Prostate gland (tissue), 2 donors: ENCODE results near the gene GRIA3. TPM values are rescaled to one million over a fixed set of nuclear protein-coding genes. Genes with fewer than 3 reads are reported as not detected.

Experiments
- DNase-seq: peaks from one replicate; pipeline ENCODE4 v3.0.0-alpha.2; 2019; ENCODE audit warnings: low spot score
- H3K27ac ChIP-seq, 2 donors: fragments of 200-600 bp; sonication (generic); 2 replicates each; pipeline ENCODE4 v1.5.1; 2017 to 2019
- H3K27me3 ChIP-seq: fragments of 200-600 bp; sonication (generic); replicated peaks from 2 replicates; pipeline ENCODE4 v1.5.1; 2019; ENCODE audit not compliant: insufficient read depth
- H3K36me3 ChIP-seq, 2 donors: fragments of 200-600 bp; sonication (generic); 1 replicate in 1 of 2; 2 replicates in 1 of 2; pipeline versions ENCODE4 v1.5.1 to v1.8.1; 2017 to 2019
- H3K4me1 ChIP-seq: fragments of 200-600 bp; sonication (generic); replicated peaks from 2 replicates; pipeline ENCODE4 v1.5.1; 2019
- H3K4me3 ChIP-seq, 2 donors: fragments of 200-600 bp; sonication (generic); 2 replicates each; pipeline ENCODE4 v1.5.1; 2017 to 2019
- H3K9me3 ChIP-seq: fragments of 200-600 bp; sonication (generic); 2 replicates; pipeline ENCODE4 v1.5.1; 2017
- CTCF ChIP-seq, 4 experiments: fragments of 200-600 bp in 2 of 4; fragments of 450-650 bp in 2 of 4; sonication (generic) in 2 of 4; IDR thresholded peaks; 1 replicate in 3 of 4; 2 replicates in 1 of 4; pipeline ENCODE4 v1.5.1; 2016 to 2019; ENCODE audit warnings: antibody characterized with exemption in 4 of 4, mild to moderate bottlenecking in 2 of 4, moderate library complexity in 2 of 4
- POLR2A ChIP-seq: fragments of 450-650 bp; IDR thresholded peaks from one replicate; pipeline ENCODE4 v1.6.1; 2016; ENCODE audit warnings: antibody characterized with exemption, mild to moderate bottlenecking
- POLR2AphosphoS5 ChIP-seq: sonication (generic); formaldehyde crosslinking; IDR thresholded peaks from one replicate; pipeline ENCODE4 v1.6.1; 2017; ENCODE audit warnings: antibody characterized with exemption
- WGBS: methylation state at CpG from one replicate; pipeline ENCODE4 v1.1.5; 2018; 5-methylcytosine and 5-hydroxymethylcytosine counted together
- intact Hi-C: fragments of 100-400 bp; cut with DNase I; formaldehyde crosslinking; loops from one replicate; pipeline ENCODE4 v1.14.2; 2022
- total RNA-seq, 2 donors: library from RNA; depleted of rRNA; stranded (reverse); fragments of >200 nt; gene quantifications; one replicate each; pipeline ENCODE4 v1.1.0, GENCODE V29; 2016

The GRIA3 gene
- total RNA-seq, 2 donors from 2014 or later: 1.1 to 1.6 TPM

- no peak overlapping the region for H3K4me3 ChIP-seq
- intact Hi-C loops: no loop called here
- H3K27ac ChIP-seq: no peak overlapping the region
- TF ChIP-seq POLR2AphosphoS5 (no peak), POLR2A (no peak), CTCF (IDR thresholded peaks at IDR 0.05) (no peak)
- DNase-seq: no peak
- no peaks in the 10 kb centered on the region for H3K9me3 ChIP-seq
- H3K36me3 ChIP-seq: no peaks in the 10 kb centered on the region
- no peaks in the 10 kb centered on the region for H3K27me3 ChIP-seq
- H3K4me1 ChIP-seq: no peaks in the 10 kb centered on the region
- 94% methylated on average over 2 of the region's 2 CpGs for WGBS
Observed at GRCh38 chrX:123486297-123486696, 302.2 kb downstream of the GRIA3 start.

DNA sequence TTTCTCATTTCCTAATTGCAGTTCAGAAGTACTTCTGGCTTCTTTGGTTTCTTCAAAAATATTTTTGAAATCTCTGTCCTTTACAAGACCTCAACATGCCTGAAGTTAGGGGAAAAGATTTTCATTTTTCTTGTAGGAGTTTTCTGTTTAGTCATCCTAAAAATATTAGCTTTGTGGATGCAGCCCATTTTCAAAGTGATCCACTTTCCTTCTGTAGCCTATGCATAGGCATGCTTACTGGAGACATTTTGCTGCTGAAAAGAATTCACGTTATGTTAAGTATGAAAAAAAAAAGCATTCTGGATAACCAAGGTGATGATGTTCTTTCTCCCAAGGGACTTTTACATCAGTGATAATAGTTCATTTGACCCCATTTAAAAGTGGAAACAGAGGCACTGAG lies 303.2 kb downstream of the GRIA3 start:
- intact Hi-C loops: no loop called here
- Histone ChIP-seq H3K36me3 (no peaks in the 10 kb centered on the region), H3K9me3 (no peaks in the 10 kb centered on the region), H3K4me3 (no peak overlapping the region), H3K27ac (no peak overlapping the region), H3K4me1 (no peaks in the 10 kb centered on the region), H3K27me3 (no peaks in the 10 kb centered on the region)
- no peak for DNase-seq
- TF ChIP-seq POLR2AphosphoS5 (no peak), POLR2A (no peak), CTCF (IDR thresholded peaks at IDR 0.05) (no peak)
- 93% methylated on average over 1 of the region's 1 CpG for WGBS

- 74% methylated on average over 3 of the region's 3 CpGs for whole genome bisulfite sequencing
- no peaks in the 10 kb centered on the region for H3K4me1 ChIP-seq
- DNase-seq: no peak
- TF ChIP-seq POLR2A (no peak), POLR2AphosphoS5 (no peak), CTCF (IDR thresholded peaks at IDR 0.05) (no peak)
- no peak overlapping the region for H3K27ac ChIP-seq
- no peak overlapping the region for H3K4me3 ChIP-seq
- H3K36me3 ChIP-seq: no peaks in the 10 kb centered on the region
- H3K27me3 ChIP-seq: no peaks in the 10 kb centered on the region
- no peaks in the 10 kb centered on the region for H3K9me3 ChIP-seq
- intact Hi-C loops: no loop called here
Observed at GRCh38 chrX:123487669-123488068, 303.6 kb downstream of the GRIA3 start.

DNA sequence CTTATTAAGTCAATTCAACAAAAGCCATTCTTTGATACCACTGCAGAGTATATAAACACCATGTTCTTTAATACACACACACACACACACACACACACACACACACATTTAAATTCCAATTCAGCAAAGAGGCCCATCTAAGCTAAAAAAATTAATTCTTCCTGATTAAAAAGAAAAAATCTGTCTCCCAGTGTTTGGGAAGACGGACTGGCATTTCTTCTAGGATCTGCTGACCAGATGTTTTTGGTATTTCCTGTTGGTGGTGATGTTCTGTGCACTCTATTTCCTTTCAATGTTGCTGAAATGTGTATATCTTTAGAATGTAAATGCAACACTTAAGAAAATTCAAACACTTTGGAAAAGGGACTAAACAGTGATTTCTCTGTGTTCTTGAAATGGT lies 304.9 kb downstream of the GRIA3 start:
- Histone ChIP-seq H3K4me1 (no peaks in the 10 kb centered on the region), H3K27me3 (no peaks in the 10 kb centered on the region), H3K27ac (no peak overlapping the region), H3K36me3 (no peaks in the 10 kb centered on the region), H3K4me3 (no peak overlapping the region), H3K9me3 (no peaks in the 10 kb centered on the region)
- intact Hi-C loops: no loop called here
- no peak for DNase-seq
- 74% methylated on average over 1 of the region's 1 CpG for WGBS
- no peak for TF ChIP-seq POLR2A
- TF ChIP-seq POLR2AphosphoS5: no peak
- TF ChIP-seq CTCF (IDR thresholded peaks at IDR 0.05): no peak

- H3K9me3 ChIP-seq: no peaks in the 10 kb centered on the region
- no peak overlapping the region for H3K27ac ChIP-seq
- H3K27me3 ChIP-seq: no peaks in the 10 kb centered on the region
- no peak overlapping the region for H3K4me3 ChIP-seq
- 35% methylated on average over 1 of the region's 1 CpG for WGBS
- no peaks in the 10 kb centered on the region for H3K36me3 ChIP-seq
- no peak for DNase-seq
- no peaks in the 10 kb centered on the region for H3K4me1 ChIP-seq
- intact Hi-C loops: no loop called here
- TF ChIP-seq CTCF (IDR thresholded peaks at IDR 0.05): no peak
Observed at GRCh38 chrX:123493857-123494256, 309.8 kb downstream of the GRIA3 start.
